Measurements from ENCODE around the gene PYM1.

DNA sequence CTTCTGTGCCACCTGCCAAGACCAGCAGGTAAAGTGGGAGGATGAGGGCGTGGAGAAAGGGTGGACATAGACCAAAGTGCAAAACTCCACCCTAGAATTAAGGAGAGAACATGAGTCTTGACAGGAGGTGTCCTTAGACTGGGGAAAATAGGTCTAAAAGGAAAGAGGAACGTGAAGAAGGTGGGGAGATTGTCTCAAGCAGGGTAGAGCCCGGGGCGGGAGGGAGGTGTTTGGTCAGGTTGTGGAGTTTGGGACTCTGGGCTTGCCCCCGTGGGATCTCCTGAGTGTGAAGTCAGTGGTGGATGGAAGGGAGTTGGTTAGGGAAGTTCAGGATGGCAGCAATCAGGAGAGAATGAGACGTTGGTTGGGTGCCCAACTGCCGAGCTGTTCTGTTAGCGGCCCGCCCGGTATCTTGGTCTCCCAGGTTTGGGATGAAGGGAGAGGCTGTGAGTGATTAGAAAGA is 3.7 kb upstream of the PYM1 start:
- no peak for TF ChIP-seq JUN (IDR thresholded peaks at IDR 0.05; ENCODE audit: low read depth, low read length)
- no peak for TF ChIP-seq SP4 (IDR thresholded peaks at IDR 0.05; ENCODE audit: low read length)
- TF ChIP-seq CTCF (IDR thresholded peaks at IDR 0.05; ENCODE audit: control extremely low read depth in 1 of 3, insufficient read depth in 1 of 3, low read depth in 1 of 3, low read length in 3 of 3): no peak
- TF ChIP-seq HDAC2 (IDR thresholded peaks at IDR 0.05; ENCODE audit: borderline replicate concordance in 1 of 2, low read depth in 2 of 2, low read length in 2 of 2): no peak
- no peak for TF ChIP-seq ATF2 (IDR thresholded peaks at IDR 0.05; ENCODE audit: low read length)

All from H1 (cell line).